Measurements from ENCODE around the gene VPS41.

GRCh38 chr7:38880454-38880853 is 28.5 kb downstream of the VPS41 start:
- no peak for TF ChIP-seq CTCF (conservative IDR thresholded peaks at IDR 0.05)
- TF ChIP-seq ZFX (IDR thresholded peaks at IDR 0.05), result no peak
